ENCODE measurements around the gene F8A2.
"Not testable (repeated sequence)": the region's sequence is repeated elsewhere in the genome, so short reads cannot be mapped to it uniquely, and the experiment has no call there.

The F8A2 gene

DNA sequence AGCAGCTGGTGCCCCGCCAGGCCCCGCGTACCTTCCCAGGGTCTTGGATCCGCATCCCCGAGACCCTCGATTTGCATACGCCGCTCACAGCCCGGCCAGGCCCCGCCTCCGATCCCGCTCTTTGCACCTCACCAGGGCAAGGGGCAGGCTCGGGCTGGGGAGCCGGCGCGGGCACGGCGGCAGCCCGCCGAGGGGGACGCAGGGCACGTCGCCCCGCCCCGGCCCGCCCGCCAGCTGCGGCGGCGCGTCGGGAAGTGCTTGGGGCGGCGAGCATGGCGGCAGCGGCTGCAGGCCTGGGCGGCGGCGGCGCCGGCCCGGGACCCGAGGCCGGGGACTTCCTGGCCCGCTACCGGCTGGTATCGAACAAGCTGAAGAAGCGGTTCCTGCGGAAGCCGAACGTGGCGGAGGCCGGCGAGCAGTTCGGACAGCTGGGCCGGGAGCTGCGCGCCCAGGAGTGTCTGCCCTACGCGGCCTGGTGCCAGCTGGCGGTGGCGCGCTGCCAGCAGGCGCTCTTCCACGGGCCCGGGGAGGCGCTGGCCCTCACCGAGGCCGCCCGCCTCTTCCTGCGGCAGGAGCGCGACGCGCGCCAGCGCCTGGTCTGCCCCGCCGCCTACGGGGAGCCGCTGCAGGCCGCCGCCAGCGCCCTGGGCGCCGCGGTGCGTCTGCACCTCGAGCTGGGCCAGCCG is at the start of gene F8A2:
F8A2 (plus strand) TSS at position 253 of the 686 bp plus-strand sequence; CDS start at position 273, 20 bp downstream.
- not testable (repeated sequence) for H3K4me3 ChIP-seq (replicated peaks in 1 of 2; ENCODE audit: low read depth in 2 of 2, low read length in 2 of 2); DNase-seq (ENCODE audit: low read depth in 2 of 2)

DNA sequence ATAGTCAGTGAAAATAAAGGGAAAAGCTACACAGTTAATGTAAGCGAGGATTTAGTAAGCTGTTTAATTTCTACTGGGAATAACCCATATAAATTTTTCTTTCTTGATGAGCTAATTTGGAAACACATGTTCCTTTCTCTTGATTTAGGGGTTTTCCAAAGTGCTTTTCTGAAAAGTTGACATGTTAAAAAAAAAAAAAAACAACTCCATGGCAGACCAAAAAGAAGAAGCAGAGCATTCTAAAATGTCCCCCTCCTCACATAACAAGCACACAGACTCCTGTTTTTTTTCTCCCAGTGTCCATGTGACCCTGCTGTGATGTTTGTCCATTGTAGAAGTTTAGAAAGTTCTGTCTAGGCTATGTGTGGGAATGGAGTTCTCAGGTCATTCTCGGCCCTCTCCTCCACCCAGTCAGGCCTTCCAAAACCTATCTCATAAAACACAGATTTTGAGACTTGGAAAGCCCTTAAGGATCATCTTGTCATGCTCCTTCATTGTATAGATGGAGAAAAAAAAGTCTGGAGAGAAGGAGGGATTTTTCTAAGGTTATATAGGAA is 48.3 kb upstream of the F8A2 start:
- no peak for DNase-seq (ENCODE audit: low read depth in 2 of 2)
- no peak overlapping the region for H3K4me3 ChIP-seq (replicated peaks in 1 of 2; ENCODE audit: low read depth in 2 of 2, low read length in 2 of 2)
- TF ChIP-seq, protein P1, sequence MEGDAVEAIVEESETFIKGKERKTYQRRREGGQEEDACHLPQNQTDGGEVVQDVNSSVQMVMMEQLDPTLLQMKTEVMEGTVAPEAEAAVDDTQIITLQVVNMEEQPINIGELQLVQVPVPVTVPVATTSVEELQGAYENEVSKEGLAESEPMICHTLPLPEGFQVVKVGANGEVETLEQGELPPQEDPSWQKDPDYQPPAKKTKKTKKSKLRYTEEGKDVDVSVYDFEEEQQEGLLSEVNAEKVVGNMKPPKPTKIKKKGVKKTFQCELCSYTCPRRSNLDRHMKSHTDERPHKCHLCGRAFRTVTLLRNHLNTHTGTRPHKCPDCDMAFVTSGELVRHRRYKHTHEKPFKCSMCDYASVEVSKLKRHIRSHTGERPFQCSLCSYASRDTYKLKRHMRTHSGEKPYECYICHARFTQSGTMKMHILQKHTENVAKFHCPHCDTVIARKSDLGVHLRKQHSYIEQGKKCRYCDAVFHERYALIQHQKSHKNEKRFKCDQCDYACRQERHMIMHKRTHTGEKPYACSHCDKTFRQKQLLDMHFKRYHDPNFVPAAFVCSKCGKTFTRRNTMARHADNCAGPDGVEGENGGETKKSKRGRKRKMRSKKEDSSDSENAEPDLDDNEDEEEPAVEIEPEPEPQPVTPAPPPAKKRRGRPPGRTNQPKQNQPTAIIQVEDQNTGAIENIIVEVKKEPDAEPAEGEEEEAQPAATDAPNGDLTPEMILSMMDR (IDR thresholded peaks at IDR 0.05; ENCODE audit: low read depth, low read length), result no peak

DNA sequence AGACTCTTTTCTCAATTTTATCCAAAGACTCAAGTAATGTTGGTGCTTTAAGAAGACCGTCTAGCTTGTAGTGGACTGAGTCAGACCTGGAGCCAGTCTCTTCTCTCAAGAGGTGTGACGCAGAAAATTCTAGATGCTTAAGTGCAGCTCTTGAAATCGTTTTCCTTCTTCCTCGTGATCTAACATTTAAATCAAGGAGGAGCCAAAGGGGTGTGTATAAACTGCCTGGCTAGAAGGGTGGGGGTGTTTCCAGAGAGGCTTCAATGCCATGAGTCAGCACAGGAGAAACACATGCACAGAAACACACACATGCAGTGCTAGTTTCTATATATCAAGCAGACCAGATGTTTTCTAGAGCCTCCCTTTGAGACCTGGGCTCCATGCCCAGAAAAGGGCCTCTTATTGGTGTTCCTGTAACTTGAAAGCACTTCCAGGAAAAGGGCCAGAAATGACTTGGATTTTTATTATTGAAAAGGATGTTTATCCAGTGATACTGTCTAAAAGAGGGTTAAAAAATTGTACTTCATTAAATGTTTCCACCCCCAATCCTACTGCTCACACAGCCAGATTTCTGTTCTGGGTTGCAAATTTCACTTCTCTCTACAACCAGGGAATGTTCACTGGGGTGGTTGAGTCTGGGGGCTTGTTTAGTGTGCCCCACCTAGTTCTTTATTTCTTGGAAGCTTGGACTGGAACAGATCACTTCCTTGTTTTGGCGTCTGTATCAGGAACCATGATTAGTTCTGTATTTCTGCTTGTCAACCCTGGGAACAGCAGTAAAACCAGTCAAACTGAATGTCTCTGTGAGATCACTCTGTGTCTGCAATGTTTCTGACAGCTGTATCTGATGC is 47.2 kb upstream of the F8A2 start, which contains the start of gene CLIC2:
CLIC2 (minus strand) TSS at position 129 of the 851 bp plus-strand sequence. CDS start 187 bp downstream, outside the sequence.
- DNase-seq (ENCODE audit: low read depth in 2 of 2), result peak; percentile 70 to 74
- no peak within 1 kb of the TSS for H3K4me3 ChIP-seq (replicated peaks in 1 of 2; ENCODE audit: low read depth in 2 of 2, low read length in 2 of 2)
- TF ChIP-seq, protein P1 (IDR thresholded peaks at IDR 0.05; ENCODE audit: low read depth, low read length), result no peak

DNA sequence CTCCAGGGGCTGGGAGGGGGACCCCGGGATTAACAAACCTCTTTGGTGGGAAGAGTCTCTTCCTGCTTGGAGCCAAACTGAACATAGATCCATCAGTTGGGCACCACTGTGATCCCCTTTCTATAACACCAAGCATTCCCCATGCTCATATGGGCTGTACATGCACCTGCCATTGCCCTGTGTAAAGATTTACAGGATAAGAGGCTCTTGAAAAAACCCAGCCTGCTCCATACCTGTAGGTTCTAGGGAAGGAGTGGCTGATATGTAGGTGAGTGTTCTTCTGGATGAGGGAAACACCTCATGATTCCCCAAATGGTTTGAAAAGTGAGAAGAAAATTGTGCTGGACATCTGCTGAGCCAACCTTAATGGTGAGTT is 46.6 kb upstream of the F8A2 start:
- H3K4me3 ChIP-seq (replicated peaks in 1 of 2; ENCODE audit: low read depth in 2 of 2, low read length in 2 of 2); DNase-seq (ENCODE audit: low read depth in 2 of 2): not testable (repeated sequence)

DNA sequence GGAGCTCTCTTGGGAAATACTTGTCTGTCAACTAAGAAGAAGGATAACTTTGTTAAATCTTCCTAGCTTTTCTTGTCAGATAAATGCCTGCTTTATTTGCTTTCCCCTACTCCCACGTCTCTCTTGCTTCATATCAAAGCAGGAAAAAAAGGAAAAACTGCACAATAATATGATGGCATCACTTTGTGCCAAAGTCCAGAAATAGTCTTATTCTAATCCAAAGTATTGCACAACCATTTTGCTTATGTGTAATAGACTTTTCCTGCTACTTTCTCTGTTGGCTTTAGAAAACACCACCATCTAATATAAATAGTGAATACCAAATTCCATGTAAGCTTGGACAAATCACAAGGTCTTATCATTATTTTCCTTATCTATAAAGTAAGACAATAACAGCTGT is 36.2 kb upstream of the F8A2 start:
- H3K4me3 ChIP-seq (replicated peaks in 1 of 2; ENCODE audit: low read depth in 2 of 2, low read length in 2 of 2); DNase-seq (ENCODE audit: low read depth in 2 of 2): not testable (repeated sequence)

DNA sequence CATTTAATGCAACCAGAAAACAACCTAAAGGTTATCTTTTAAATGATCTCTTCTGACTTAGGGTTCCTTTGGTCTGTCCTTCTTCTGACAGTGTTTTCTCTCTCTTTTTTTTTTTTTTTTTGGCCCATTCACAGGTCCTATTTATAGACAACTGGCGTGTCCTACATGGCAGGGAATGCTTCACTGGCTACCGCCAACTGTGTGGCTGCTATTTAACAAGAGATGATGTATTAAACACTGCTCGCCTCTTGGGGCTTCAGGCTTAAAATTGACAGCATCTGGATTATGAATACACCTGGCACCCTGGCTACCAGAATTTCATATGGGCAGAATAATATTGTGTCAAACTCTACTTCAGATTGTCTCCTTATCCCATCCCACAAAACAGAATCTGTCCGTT is 32.4 kb upstream of the F8A2 start:
- not testable (repeated sequence) for H3K4me3 ChIP-seq (replicated peaks in 1 of 2; ENCODE audit: low read depth in 2 of 2, low read length in 2 of 2)

DNA sequence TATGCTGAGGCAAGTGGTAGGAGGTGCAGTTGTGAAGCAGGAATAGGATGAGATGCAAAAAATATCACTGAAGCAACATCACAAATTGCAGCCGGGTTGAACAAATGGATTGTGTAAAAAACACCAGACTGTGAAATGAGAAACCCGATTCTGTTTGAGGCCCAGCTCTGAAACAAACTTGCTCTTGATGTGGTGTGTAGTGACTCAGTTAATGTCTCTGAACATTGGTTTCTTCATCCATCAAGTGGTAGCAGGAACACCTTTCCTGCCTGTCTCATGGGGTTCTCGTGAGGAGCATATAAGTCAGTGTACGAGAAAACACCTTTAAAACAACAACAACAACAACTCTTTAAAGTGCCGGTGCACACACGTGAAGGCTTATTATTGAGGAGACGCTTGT is 18.2 kb upstream of the F8A2 start:
- DNase-seq (ENCODE audit: low read depth in 2 of 2), result not testable (repeated sequence)

More for the DNA sequence above, 32.4 kb upstream of the F8A2 start:
- DNase-seq (ENCODE audit: low read depth in 2 of 2), result not testable (repeated sequence)

DNA sequence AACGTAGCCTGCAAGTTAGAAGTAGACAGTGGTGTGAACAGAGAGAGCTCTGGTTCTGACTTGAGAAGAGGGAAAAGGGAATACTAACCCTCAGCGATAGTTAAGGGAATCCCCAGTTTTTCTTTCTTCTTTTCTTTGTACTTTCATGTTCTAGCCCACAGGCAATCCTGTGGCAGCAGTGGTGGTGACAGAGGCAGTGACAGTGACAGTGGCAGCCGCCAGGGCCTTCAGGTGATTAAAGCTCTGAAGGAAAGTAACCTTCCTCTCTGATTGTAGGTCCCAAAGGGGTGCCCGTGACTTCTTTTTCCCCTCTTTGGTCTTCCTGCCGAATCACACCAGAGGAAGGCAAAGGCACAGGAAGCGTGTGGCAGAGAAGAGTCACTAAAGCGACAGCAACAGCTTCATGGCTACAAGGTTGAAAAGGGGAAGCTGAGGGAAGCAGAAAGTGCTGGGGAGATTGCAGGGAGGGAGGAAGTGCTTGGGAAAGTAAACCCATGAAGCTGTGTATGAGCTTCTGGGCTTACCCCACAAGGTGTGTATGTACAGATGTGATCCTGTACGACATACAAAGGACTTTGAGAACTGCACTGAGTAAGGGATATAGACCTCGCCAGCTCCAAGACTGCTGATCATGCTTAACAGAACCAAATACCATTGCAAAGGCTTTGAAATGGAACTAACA is 8.0 kb upstream of the F8A2 start:
- H3K4me3 ChIP-seq (replicated peaks in 1 of 2; ENCODE audit: low read depth in 2 of 2, low read length in 2 of 2); DNase-seq (ENCODE audit: low read depth in 2 of 2): not testable (repeated sequence)

More for the DNA sequence above, 18.2 kb upstream of the F8A2 start:
- H3K4me3 ChIP-seq (replicated peaks in 1 of 2; ENCODE audit: low read depth in 2 of 2, low read length in 2 of 2), result not testable (repeated sequence)

DNA sequence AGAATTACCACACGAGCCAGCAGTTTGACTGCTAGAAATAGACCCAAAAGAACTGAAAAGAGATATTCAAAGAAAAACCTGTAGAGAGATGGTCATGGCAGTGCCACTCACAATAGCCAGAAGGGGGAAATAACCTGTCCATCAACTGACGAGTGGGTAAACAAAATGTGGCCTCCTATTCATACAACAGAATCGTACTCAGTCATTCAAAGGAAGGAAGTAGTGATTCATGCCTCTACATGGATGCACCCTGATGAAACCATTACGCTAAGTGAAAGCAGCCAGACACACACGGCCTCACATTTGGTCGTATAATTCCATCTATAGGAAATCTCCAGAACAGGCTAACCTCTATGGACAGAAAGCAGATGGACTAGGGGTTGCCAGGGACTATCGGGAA is 2.1 kb upstream of the F8A2 start:
- DNase-seq (ENCODE audit: low read depth in 2 of 2); H3K4me3 ChIP-seq (replicated peaks in 1 of 2; ENCODE audit: low read depth in 2 of 2, low read length in 2 of 2): not testable (repeated sequence)

DNA sequence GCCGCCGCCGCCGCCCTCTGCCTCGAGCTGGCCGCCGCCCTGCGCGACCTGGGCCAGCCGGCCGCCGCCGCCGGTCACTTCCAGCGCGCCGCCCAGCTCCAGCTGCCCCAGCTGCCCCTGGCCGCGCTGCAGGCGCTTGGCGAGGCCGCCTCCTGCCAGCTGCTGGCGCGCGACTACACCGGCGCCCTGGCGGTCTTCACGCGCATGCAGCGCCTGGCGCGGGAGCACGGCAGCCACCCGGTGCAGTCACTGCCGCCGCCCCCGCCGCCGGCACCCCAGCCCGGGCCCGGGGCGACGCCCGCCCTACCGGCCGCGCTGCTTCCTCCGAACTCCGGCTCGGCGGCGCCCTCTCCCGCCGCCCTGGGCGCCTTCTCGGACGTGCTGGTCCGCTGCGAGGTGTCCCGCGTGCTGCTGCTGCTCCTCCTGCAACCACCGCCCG is 653 bp downstream of the F8A2 start:
- H3K4me3 ChIP-seq (replicated peaks in 1 of 2; ENCODE audit: low read depth in 2 of 2, low read length in 2 of 2); DNase-seq (ENCODE audit: low read depth in 2 of 2): not testable (repeated sequence)

Data from cardiac fibroblast (primary cell).